DND-41 (cell line): Measurements from ENCODE around the gene GPR17.
A peak's percentile ranks its signal among the peaks of the same experiment; 100 is the strongest.

Experiments
- ATAC-seq: fragments of 200-7000 bp; cut with Tn5 transposase; 3 replicates; pipeline ENCODE4 v1.9.1; 2021; ENCODE audit warnings: low read depth; ENCODE audit not compliant: insufficient read depth
- DNase-seq: peaks from one replicate; pipeline ENCODE4 v3.0.0-alpha.2; 2020
- H2AFZ ChIP-seq: 2 replicates; pipeline ENCODE4 v1.6.0; 2012; ENCODE audit warnings: low read depth, low read length
- H3K27ac ChIP-seq: 2 replicates; pipeline ENCODE4 v1.5.1; 2012; ENCODE audit warnings: low read length, inconsistent platforms
- H3K27me3 ChIP-seq: fragments of 200-600 bp; sonication (generic); 2 replicates; pipeline ENCODE4 v1.6.0; 2012; ENCODE audit warnings: low read length, mild to moderate bottlenecking, inconsistent platforms; ENCODE audit not compliant: insufficient read depth, poor library complexity
- H3K36me3 ChIP-seq: 2 replicates; pipeline ENCODE4 v1.5.1; 2012; ENCODE audit warnings: low read length, inconsistent platforms; ENCODE audit not compliant: insufficient read depth
- H3K4me1 ChIP-seq: 2 replicates; pipeline ENCODE4 v1.5.1; 2012; ENCODE audit warnings: mild to moderate bottlenecking, low read length; ENCODE audit not compliant: insufficient read depth
- H3K4me2 ChIP-seq: 2 replicates; pipeline ENCODE4 v1.6.0; 2012; ENCODE audit warnings: mild to moderate bottlenecking, moderate library complexity, low read length, inconsistent platforms; ENCODE audit not compliant: insufficient read depth
- H3K4me3 ChIP-seq, 2 experiments: fragments of 200-600 bp in 1 of 2; shearing (Covaris generic) in 1 of 2; 2 replicates each; pipeline ENCODE4 v1.5.1; 2012 to 2016; ENCODE audit warnings: inconsistent platforms in 2 of 2, low read length in 2 of 2, mild to moderate bottlenecking in 2 of 2, low read depth in 1 of 2, moderate library complexity in 1 of 2
- H3K79me2 ChIP-seq: 2 replicates; pipeline ENCODE4 v1.6.0; 2012; ENCODE audit warnings: low read length, inconsistent platforms; ENCODE audit not compliant: insufficient read depth
- H3K9ac ChIP-seq: 2 replicates; pipeline ENCODE4 v1.6.0; 2012; ENCODE audit warnings: low read depth, mild to moderate bottlenecking, inconsistent platforms, low read length, moderate library complexity
- H3K9me3 ChIP-seq: 2 replicates; pipeline ENCODE4 v1.5.1; 2012; ENCODE audit warnings: low read length, moderate library complexity, mild to moderate bottlenecking, inconsistent platforms; ENCODE audit not compliant: insufficient read depth, severe bottlenecking
- H4K20me1 ChIP-seq: 2 replicates; pipeline ENCODE4 v1.6.0; 2012; ENCODE audit warnings: low read length; ENCODE audit not compliant: insufficient read depth
- CTCF ChIP-seq: IDR thresholded peaks from 2 replicates; pipeline ENCODE4 v1.5.1; 2012; ENCODE audit warnings: borderline replicate concordance, low read length, moderate library complexity, mild to moderate bottlenecking; ENCODE audit not compliant: poor library complexity, severe bottlenecking; ENCODE audit errors: extremely low read depth
- EZH2 ChIP-seq: IDR thresholded peaks from 3 replicates; pipeline ENCODE4 v1.6.1; 2012; ENCODE audit warnings: borderline replicate concordance, low read depth, mild to moderate bottlenecking, moderate library complexity, low read length, inconsistent platforms; ENCODE audit not compliant: severe bottlenecking

Gene GPR17

GRCh38 chr2:127631997-127632581 is 13.9 kb upstream of the GPR17 start:
- ATAC-seq (no peak), DNase-seq (no peak)
- no peaks in the 10 kb centered on the region for H4K20me1 ChIP-seq
- H3K79me2 ChIP-seq = peaks cover 12% of the 10 kb centered on the region
- no peak overlapping the region for H3K4me3 ChIP-seq
- H3K9me3 ChIP-seq = no peaks in the 10 kb centered on the region
- H3K27me3 ChIP-seq = no peaks in the 10 kb centered on the region
- TF ChIP-seq CTCF (no peak), EZH2 (no peak)
- no peak overlapping the region for H2AFZ ChIP-seq
- no peak overlapping the region for H3K4me2 ChIP-seq
- H3K9ac ChIP-seq = peak overlapping the region; percentile 26; the same call in 1 of the 2 replicates
- H3K4me1 ChIP-seq = peaks cover 80% of the 10 kb centered on the region
- peaks cover 69% of the 10 kb centered on the region for H3K36me3 ChIP-seq
- peak overlapping the region; percentile 97 for H3K27ac ChIP-seq

GRCh38 chr2:127632592-127633489 is 13.1 kb upstream of the GPR17 start:
- peaks cover 86% of the 10 kb centered on the region for H3K4me1 ChIP-seq
- DNase-seq = no peak
- H3K27me3 ChIP-seq = no peaks in the 10 kb centered on the region
- H2AFZ ChIP-seq = no peak overlapping the region
- no peaks in the 10 kb centered on the region for H3K9me3 ChIP-seq
- TF ChIP-seq EZH2 = no peak
- no peak for TF ChIP-seq CTCF
- no peak overlapping the region for H3K4me2 ChIP-seq
- no peaks in the 10 kb centered on the region for H4K20me1 ChIP-seq
- peak overlapping the region; percentile 97 for H3K27ac ChIP-seq
- H3K9ac ChIP-seq = peak overlapping the region; percentile 86
- H3K79me2 ChIP-seq = peaks cover 18% of the 10 kb centered on the region
- H3K4me3 ChIP-seq = no peak overlapping the region
- no peak for ATAC-seq
- H3K36me3 ChIP-seq = peaks cover 73% of the 10 kb centered on the region

DNA sequence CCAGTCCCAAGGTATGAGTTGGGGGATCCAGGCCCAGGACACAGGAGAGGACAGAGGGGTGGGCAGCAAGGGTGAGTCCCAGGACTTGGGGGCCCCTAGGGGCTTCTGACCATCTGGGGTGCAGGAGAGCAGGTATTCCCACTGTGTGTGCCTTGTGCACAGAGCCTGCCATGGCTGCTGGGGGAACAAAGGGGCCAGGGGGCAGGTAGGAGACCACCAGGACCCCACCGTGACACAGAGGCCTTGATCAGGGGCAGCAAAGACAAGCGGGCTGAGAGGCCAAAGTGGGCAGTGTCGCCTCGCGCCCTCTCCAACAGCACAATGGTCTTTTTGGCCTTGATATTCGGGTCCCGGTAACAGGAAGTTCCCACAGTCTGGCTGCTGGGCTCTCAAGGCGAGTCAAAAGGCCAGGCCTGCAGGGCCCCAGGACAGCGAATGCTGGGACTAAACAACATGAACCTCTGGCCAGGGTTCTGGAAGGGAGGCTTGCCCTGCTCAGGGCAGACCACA is 12.3 kb upstream of the GPR17 start:
- Histone ChIP-seq H3K9ac (peak overlapping the region; percentile 86), H3K27ac (peak overlapping the region; percentile 97), H3K4me2 (no peak overlapping the region), H2AFZ (no peak overlapping the region), H3K79me2 (peaks cover 25% of the 10 kb centered on the region), H3K9me3 (no peaks in the 10 kb centered on the region), H3K27me3 (no peaks in the 10 kb centered on the region), H3K4me1 (peaks cover 90% of the 10 kb centered on the region), H4K20me1 (no peaks in the 10 kb centered on the region), H3K4me3 (no peak overlapping the region), H3K36me3 (peaks cover 76% of the 10 kb centered on the region)
- DNase-seq = no peak
- ATAC-seq = no peak
- TF ChIP-seq CTCF = no peak
- no peak for TF ChIP-seq EZH2
